Measurements from ENCODE around the gene HSFX1. TPM values are rescaled to one million over a fixed set of nuclear protein-coding genes. Genes with fewer than 3 reads are reported as not detected.

Gene HSFX1
- total RNA-seq, 1 donor = 0.36 TPM

GRCh38 chrX:149825424-149825823, 51.6 kb downstream of the HSFX1 start:
- no peaks in the 10 kb centered on the region for H4K20me1 ChIP-seq (ENCODE audit: insufficient read depth, low read length)
- no peak overlapping the region for H3K4me3 ChIP-seq (ENCODE audit: insufficient read depth, low read length)
- H3K27ac ChIP-seq (ENCODE audit: low read depth, low read length) = no peak overlapping the region
- H3K36me3 ChIP-seq (ENCODE audit: insufficient read depth, low read length) = no peaks in the 10 kb centered on the region
- H3K4me2 ChIP-seq (ENCODE audit: insufficient read depth, low read length) = no peak overlapping the region
- H2AFZ ChIP-seq (ENCODE audit: low read length) = no peak overlapping the region
- no peak for DNase-seq (ENCODE audit: insufficient read length, low spot score, missing footprints)
- H3K27me3 ChIP-seq (ENCODE audit: insufficient read depth, low read length) = no peaks in the 10 kb centered on the region
- H3K4me1 ChIP-seq (ENCODE audit: insufficient read depth, low read length) = no peaks in the 10 kb centered on the region
- H3K79me2 ChIP-seq (ENCODE audit: insufficient read depth, low read length) = no peaks in the 10 kb centered on the region
- TF ChIP-seq CTCF (IDR thresholded peaks at IDR 0.05; ENCODE audit: extremely low read depth, low read depth, low read length) = peak; percentile 23
- no peaks in the 10 kb centered on the region for H3K9me3 ChIP-seq (ENCODE audit: low read depth, low read length)

Small RNAs within 50 kb of the gene (small RNA-seq; reads per million reads assigned to genes)
- not detected for gene AC244098.1
- not detected for gene AC244098.2
- not detected for gene AC244098.3

Other genes starting within 250 kb of the HSFX1 start
- 12.1 and 13.0 TPM in 2 replicates for gene EOLA1, start 233.1 kb upstream of the HSFX1 start, total RNA-seq
- gene HSFX3, start 224.1 kb upstream of the HSFX1 start, total RNA-seq = not detected in 2 replicates
- gene MAGEA9B, start 186.6 kb upstream of the HSFX1 start, total RNA-seq = not detected in 2 replicates
- gene HSFX2, start 178.8 kb upstream of the HSFX1 start, total RNA-seq = 0.36 TPM in 1 of 2 replicates, not detected in the other
- gene TMEM185A, start 142.3 kb upstream of the HSFX1 start, total RNA-seq = 16.6 and 18.0 TPM in 2 replicates
- not detected in 2 replicates for gene MAGEA11, start 62.0 kb upstream of the HSFX1 start, total RNA-seq
- not detected in 2 replicates for gene MAGEA9, start 7.9 kb downstream of the HSFX1 start, total RNA-seq
- gene MAGEA8, start 107.1 kb downstream of the HSFX1 start, total RNA-seq = not detected in 2 replicates
- gene HSFX4, start 155.5 kb downstream of the HSFX1 start, total RNA-seq = not detected in 2 replicates
- 18.5 and 18.9 TPM in 2 replicates for gene EOLA2, start 164.4 kb downstream of the HSFX1 start, total RNA-seq